IPS-11a (cell line): ENCODE data around the gene ASTN2.

Experiments used
- H3K4me3 ChIP-seq: one replicate; pipeline ENCODE4 v1.5.1; 2013; ENCODE audit warnings: low read depth, low read length, control low read depth

ASTN2 gene

DNA sequence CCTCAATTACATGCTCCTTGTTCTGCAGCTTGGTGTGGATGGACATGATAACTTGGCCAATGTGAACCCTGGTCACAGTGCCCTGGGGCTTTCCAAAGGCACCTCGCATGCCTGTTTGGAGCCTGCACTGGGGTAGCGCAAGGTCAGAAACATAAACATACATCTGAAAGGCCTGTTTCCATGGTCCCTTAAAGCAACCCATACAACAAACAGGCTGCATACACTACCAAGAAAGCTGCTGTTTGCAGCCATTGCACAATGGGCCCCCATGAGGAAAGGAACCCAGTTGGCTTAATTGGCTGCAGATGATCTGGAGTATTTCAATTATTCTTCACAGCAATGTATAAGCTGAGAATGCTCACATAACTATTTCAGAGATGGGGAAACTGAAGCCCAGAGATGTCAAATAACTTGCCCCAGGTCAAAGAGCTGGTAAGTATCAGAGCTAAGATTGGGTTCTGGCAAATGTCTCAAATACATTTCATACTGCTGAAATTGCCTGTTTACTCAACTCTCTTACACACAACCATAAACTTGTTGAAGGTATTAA, 233.9 kb downstream of the ASTN2 start:
- H3K4me3 ChIP-seq: no peak overlapping the region

DNA sequence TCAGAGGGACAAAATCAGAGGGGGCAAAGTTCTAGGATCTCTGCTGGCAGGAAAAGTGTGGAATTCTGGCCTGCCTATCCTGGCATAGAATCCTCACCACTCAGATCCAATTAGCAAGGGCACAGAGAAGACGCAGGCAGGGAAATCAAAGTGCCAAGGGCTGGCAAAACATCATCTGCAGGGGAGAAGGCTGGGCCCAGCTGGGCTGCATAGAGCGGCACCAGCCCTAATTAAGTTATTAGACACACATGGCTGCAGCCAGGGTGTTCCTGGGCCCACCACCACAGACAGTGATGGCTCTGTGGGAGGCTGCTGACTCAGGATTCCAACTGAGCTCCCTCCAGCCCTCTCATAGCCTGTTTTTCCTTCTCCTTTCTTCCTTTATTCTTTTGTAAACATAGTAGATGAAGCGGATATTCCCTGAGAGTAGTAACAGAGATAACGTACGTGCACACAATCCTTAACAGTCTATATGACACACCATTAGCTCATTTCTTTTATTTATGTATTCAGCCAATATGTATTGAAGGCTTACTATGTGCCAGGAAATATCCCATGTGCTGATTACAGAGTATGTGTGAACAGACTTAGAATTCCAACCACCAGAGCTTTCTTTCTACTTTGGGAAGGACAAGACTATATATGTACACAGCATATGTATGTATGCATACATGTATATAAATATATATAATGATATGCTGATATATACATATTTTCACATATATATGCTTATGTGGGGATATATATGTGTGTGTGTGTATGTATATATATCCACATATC, 236.1 kb downstream of the ASTN2 start:
- H3K4me3 ChIP-seq: no peak overlapping the region

DNA sequence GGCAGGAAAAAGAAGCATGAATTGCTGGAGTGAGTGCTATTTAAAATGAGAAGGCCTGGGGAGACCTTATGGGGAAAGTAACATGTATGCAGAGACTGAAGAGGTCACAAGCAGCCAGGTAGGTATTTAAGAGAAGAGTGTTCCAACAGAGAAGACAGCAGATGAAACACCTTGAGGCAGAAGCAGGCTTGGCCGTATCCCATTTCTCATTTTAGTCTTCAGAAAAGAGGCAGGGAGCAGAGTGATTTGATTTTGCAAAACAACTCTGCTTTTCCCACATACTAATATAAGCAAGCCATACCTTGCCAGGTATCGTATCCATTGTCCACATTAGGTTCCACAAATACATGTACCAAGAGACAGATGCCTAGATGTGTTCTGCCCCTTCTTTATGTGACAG, 244.3 kb downstream of the ASTN2 start:
- no peak overlapping the region for H3K4me3 ChIP-seq

DNA sequence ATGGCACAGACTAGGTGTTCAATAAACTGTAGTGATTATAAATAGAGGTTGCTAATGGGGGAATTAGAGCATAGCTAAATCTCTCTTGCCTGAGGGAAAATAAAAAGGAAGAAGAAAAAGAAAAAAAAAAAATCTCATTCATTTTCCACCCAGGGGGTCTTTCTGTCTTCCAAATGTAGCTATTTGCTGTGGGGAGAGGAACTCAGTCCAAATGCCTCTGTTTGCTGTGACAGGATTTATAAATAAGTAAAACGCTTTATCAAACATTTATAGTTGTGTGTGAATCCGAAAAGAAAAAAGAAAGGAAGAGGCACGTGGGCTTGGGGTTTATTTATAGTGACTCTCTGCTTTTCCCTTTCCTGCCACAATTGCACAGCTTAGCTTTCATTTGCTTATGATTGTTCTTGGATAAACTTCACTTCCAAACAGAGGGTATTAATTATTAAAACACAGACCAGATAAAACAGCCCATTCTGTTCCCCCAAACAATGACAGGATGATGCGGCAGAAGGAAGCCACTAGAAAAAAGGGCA, 245.7 kb downstream of the ASTN2 start:
- no peak overlapping the region for H3K4me3 ChIP-seq

DNA sequence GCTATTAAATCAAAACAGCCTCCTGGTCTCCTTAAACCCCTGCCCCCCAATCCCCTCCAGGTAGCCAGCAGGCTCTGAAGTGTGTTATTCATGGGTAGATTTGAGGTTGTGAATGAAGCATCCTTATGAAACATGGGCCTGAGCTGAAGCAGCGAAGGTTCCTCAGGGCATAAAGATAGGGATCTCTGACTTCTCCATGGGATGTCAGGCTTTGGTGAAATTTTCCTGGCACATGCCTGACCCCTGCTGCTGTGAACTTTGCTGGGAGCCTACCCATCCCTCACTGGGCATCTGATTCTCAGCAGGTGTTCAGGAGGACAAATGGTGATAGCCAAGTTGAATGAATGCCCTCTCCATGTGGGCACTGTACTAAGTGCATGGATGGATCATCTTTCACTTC, 250.3 kb downstream of the ASTN2 start:
- no peak overlapping the region for H3K4me3 ChIP-seq

DNA sequence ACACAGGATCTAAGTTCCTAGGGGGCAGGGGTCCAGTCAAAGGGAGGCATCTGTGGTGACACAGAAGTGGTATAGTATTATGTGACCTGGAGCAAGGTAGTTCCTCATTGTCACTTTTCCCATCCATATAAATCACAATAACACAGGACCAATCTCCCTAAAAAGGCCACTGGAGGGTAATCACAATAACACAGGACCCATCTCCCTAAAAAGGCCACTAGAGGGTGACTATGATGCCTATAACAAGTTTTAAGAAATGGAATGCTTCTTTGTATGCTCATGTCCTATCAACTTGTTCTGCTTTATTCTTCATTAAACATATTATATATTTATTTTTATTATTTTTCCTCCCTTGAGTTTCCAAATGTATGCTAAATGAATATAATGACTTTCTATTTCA, 254.6 kb downstream of the ASTN2 start:
- no peak overlapping the region for H3K4me3 ChIP-seq

DNA sequence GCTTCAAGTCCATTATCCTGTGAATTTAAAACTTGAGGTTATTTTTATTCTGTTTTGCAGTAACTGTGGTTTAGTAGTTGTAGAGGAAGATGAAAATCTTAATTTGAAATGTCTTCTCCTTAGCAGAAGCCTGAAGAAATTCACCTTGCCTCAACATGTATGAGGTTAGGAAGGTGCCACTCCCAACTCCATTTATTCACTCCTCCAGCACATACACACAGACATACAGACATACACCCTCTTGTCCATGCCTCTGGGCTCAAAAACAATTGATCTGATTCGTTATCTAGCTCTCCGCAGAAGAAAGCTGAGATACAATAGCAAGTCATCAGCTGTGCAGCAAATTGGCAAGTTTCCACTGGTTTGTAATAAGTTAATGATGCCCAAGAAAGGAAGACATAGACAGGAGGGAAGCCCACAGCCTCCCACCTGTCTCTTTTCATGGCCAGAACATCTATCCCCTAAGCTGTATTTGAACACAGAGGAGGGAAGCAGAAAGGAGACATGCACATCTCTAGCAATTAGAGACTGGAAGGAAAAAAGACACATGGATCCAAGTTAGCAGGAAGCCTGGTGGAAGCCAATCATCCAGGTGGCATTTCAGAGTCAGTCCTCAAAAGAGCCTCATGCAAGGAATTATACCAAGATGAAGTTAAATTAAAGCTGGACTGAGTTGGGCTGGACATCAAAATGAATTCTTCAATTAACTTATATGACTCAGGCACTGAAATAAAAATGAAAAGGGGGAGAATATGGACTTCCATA, 257.9 kb downstream of the ASTN2 start:
- H3K4me3 ChIP-seq: no peak overlapping the region

DNA sequence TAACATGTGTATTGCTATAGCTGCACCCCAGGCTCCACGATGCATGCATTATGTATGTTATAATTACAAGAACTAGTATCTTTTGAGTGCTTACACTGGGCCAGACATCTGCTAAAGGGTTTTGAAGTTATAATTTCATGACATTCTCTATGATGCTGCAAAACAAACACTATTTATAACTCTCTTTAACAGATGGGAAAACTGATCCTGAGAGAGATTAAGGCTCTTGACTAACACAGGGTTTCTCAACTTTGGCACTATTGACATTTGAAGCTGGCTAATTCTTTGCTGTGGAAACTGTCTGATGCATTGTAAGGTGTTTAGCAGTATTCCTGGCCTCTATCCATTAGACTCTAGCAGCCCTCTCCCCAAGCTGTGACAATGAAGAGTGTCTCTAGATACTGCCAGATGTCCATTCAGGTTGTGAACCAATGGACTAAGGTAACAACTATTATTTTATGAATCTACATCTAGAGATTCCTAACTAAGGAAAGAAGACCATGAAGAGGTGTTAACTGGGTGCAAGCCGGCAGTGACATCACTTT, 258.6 kb downstream of the ASTN2 start:
- no peak overlapping the region for H3K4me3 ChIP-seq

DNA sequence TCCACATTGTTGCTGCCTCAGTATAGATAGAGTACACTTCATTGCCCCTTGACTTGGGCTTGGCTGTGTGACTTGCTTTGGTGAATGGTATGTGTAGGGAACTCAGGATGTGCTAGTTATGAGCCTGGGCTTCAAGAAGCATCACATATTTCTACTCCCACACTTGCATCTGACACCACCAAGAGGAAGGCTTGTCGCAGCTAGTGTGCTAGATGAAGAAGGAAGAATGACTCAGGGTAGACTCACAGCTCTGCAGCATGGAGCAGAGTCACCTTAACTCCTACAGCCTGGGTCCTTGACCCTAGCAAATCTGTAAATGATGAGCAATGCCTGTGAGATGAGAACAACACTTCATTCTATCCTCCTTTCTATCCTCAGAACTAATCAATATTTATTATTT, 261.8 kb downstream of the ASTN2 start:
- H3K4me3 ChIP-seq: no peak overlapping the region

DNA sequence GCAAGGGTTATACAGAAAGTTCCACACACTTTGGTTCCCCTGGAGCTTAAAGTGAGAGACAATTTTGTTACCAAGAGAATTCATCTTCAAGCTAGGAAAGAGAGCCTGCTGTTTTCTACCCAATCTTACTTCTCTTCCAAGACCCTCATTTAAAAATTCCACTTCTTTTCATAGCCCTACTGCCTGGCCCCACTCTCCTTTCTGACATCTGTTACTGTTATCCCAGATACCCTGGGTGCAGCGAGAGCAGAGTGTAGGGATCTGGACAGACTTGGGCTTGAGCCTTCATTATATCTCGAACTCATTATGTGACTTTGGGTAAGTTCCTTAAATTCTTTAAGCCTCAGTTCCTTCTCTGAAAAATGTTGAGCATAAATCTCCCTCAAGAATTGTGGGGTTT, 263.1 kb downstream of the ASTN2 start:
- no peak overlapping the region for H3K4me3 ChIP-seq

DNA sequence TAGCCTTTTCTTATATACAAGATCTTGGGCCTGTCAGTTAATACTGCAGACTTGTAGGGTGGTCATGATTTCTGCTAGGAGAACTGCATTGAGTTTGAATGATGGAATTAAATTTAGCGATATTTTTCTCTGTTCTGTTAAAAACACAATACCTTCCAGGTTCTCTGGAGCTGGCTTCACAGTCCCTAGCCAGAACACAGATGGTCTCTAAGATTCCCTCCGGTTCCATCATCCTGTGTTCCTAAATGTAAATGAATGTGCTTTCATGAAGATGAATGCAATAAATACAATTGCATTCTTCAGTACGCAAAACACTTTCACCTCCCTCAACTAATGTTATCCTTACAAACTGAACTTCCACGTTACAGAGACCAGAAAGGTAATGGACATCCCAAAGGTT, 264.9 kb downstream of the ASTN2 start:
- no peak overlapping the region for H3K4me3 ChIP-seq

DNA sequence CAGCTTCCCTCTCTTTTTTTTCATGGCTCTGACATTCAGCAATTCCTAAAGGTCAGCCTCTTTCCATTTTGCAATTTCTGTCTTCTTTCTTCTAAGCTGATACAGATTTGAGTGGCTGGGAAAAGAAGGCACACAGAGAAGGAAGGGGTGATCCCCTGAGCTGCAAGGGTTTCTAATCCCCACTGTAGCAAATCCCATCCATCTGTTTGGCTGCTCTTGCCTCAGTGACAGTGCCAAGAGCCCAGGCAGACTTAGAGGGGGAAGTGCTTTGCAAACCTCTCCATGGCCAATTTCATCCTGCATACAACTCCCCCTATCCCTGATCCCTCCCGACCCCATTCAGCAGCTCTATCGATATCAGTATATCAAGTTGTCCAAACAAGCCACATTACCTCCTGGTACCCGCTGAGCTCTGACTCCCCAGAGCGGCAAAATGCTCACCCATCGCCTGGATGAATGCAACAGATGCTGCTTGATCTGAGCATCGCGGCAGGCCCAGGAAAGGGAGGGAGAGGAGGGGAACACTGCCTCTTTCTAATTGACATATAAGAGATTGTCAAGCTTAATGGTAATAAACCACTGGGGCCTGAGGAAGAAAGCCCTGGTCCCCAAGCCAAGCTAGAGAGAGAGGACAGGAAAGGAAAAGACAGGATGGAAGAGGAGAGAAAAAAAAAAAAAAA, 268.9 kb downstream of the ASTN2 start:
- no peak overlapping the region for H3K4me3 ChIP-seq

DNA sequence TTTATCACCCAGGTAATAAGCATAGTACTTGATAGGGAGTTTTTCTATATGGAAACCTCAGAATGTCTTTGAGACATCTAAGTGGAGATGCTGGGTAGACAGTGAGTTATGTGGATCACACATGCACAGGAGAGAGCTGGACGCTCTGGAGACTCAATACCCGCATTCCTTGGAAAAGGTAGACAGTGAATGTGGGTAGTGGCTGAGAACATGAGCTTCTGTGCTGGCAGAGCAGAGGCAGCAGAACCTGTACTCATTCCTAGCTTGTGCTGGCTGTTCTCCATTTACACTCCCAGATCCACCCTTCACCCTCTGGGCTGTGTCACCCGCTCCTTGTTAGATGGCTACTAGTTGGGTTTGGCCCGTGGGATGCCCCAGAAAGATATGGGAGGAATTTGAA, 269.8 kb downstream of the ASTN2 start:
- no peak overlapping the region for H3K4me3 ChIP-seq

DNA sequence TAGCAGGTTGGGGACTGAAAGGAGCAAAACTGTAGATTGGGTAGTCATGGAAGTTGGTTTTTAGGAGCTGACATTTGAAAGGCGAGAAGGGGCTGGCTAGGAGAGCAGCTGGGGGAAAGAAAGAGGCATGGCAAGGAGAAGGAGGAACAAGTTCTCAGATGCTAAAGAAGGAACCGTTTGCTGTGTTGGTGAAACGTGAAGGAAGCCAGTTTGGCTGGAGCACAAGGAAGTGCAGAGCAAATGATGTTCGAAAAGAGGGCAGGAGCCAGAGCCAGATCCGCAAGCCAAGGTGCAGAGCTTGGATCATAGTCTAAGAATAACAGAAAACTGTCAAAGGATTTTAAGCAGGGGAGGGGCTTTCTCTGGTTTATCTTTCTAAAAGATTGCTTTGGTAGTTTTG, 276.6 kb downstream of the ASTN2 start:
- H3K4me3 ChIP-seq: no peak overlapping the region

DNA sequence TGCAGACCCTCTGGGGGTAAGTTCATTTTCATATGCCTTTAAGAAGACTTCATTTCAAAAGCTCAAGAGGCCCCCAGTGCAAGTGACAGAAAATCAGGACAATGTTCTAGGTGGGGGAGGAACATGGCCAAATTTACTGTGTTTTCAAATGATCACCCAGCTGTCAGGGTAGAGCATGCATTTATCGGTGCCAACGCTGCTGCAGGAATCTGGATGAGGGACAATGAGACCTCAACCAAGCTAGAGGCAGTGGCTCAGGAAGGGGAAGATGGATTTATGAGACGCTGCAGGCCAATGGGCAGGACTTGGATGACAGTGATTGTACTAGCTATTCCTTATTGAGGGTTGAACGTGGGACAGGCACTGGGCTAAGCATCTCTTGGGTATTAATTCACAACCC, 278.4 kb downstream of the ASTN2 start:
- no peak overlapping the region for H3K4me3 ChIP-seq

DNA sequence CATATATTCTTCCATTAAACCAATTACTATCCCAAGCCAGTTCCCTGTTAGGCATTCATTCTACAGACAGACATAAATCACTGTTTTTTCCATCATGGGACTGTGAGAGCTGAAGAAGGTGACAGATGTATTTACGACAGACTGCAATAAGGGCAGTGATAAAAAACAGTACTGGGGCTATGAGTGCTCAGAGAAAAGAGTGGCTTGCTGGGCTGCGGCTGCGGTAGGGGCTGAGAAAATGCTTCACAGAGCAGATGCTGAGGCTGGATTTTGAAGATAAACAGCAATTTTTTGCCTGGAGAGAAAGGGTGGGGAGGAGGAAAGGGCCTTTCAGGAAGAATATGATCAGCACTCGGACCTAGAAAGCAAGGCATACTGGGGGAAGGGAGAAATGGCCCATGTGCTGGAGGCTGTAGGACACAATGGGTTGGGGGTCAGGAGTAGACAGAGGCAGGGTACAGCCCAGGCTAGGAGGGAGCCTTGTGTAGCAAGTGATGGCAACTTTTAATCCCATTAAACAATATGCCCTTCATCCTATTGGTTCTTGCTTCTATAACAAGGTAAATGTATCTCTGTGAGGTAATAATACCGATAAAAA, 279.3 kb downstream of the ASTN2 start:
- H3K4me3 ChIP-seq: no peak overlapping the region

DNA sequence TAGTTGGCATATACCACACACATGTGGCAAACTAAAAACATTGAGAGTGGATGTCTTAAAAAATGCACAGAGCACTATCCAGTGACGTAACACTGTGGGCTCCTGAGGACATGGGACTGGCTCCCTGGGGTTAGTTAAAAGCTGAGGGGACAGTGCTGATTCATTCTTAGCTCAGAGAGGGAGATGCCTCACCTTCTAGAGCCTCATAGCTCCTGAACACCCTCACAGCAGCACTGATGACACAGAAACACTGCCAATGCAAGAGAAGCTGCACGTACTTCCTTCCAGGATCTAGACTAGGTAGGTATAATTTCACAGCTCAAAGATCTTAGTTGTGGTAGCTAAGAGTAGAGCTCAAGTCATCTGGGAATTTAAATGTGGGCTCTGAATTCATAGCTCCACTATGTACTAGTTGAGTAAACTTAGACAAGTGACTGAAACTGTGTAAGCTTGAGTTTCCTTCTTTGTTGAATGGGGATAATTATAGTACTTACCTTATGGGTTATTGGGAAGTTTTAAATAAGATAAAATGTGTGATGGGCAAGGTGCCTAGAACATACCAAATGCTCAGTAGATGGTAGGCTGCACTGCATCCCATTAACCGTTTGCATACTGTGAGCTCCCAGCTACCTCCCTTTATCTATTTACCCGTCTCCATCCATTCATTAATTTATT, 279.9 kb downstream of the ASTN2 start:
- no peak overlapping the region for H3K4me3 ChIP-seq

DNA sequence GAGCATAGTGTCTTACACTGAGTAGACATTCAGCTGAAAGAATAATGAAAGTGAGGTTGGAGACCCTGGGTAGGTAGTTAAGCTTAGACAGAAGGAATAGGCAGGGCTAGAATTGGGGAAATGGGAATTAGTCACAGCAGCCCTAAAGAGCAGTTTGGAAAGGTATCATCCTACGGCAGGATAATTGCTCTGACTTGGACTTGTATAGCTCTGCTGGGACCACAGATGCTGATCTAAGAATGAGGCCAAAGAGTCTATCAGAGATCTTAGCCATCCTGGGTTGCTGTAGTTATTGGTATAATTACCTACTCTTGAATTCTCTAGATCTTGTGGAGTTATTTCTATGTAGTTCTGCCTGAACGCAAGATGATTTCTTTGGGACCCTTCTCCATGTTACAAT, 288.0 kb downstream of the ASTN2 start:
- H3K4me3 ChIP-seq: no peak overlapping the region

DNA sequence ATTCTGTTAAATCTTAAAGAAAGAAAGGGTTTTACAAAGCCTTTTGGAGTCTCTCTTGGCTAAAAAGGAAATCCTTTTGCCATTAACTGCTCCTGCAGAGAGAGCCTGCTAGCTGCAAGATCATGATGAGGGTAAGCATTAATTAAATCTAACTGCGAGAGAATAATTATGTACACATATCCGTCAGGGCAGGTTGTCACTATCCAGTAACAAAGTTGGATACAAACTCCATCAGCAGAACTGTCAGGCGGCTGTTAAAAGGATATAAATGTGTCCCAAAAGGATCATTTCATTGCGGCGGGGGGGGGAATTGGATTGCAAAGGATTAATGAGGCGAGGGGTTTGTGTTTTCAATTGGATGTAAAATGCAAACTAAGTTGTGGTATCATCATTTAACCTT, 289.3 kb downstream of the ASTN2 start:
- no peak overlapping the region for H3K4me3 ChIP-seq

DNA sequence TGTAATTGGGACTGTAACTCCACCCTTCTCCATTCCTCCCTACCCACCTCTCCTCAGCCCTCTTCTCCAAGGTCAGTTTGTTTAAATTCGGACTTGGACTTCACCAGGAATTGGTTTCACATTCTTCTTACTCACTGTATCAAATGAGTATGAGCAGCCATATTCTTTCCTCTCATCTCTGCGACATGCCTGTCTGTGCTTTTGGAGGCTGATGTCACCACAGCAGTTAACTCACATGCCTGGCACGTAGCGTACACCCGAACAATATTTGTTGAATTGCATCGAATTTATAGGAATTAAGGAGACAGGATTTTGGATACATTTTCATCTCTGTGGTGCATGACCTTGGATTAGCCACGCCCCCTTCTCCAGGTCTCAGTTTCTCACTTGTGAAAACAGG, 291.1 kb downstream of the ASTN2 start:
- no peak overlapping the region for H3K4me3 ChIP-seq
